ENCODE data around the gene KLHL7. TPM values are rescaled to one million over a fixed set of nuclear protein-coding genes. Genes with fewer than 3 reads are reported as not detected.

KLHL7 gene
- total RNA-seq, 1 experiment from 2014 or later, result 33.8 TPM

DNA sequence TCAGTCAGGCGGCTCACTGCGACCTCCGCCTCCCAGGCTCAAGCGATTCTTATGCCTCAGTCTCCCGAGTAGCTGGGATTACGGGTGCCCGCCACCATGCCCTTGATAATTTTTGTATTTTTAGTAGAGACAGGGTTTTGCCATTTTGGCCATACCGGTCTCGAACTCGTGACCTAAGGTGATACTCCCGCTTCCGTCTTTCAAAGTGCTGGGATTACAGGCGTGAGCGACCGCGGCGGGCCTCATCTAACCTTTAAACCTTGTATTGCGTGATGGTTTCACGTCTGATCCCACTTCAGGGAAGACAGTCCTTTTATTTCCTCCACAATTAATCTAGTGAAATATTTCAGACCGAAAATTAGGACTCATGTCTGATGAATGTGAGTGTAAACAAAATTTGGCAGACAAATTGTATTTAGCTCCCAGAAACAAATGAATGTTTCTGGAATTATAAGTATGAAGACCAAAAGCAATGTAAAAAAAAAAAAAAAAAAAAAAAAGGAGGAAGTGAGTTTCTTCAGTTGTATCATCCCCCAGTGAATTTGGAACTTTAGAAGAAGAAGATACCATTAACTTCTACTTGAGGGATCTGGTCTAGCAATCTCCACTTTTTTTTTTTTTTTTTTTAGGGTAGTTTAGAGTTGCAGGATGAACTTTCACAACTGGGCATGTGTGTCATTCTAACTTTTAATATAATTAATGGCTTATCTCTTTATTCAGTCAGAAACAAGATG, 77.9 kb downstream of the KLHL7 start:
- in situ Hi-C loops (cut with HindIII; ENCODE audit: low pct_unique_long_range_greater_than_20kb, low sequenced_read_pairs), result no loop called here
- H3K27me3 ChIP-seq (ENCODE audit: control insufficient read depth, insufficient read depth, low read length), result no peaks in the 10 kb centered on the region
- H3K27ac ChIP-seq (ENCODE audit: low read length), result peak overlapping the region; percentile 96
- H3K36me3 ChIP-seq (ENCODE audit: control insufficient read depth, insufficient read depth, low read length), result peaks cover 28% of the 10 kb centered on the region; the same call in 1 of the 2 replicates
- intact Hi-C loops (cut with micrococcal nuclease; ENCODE audit: unreplicated experiment), result loop anchor here (5.0 kb wide), 2 partner anchors 76 to 96 kb away; partner anchors contain the start of gene KLHL7
- H3K4me1 ChIP-seq (ENCODE audit: control insufficient read depth, insufficient read depth, low read length), result peaks cover 3% of the 10 kb centered on the region
- ATAC-seq, result no peak
- CTCF ChIA-PET, result interaction anchor here (0.6 to 0.7 kb wide), 2 partner anchors 77 to 211 kb away, joined by 6 to 13 read pairs; no protein-coding TSS in a partner anchor
- no peaks in the 10 kb centered on the region for H3K9me3 ChIP-seq (ENCODE audit: control insufficient read depth, insufficient read depth, low read depth, low read length)
- BruUV-seq (replicated peaks), result no TSS peak
- POLR2A ChIA-PET, result interaction anchor here (0.7 to 0.8 kb wide), 2 partner anchors 10 to 77 kb away, joined by 3 to 14 read pairs; no protein-coding TSS in a partner anchor
- TF ChIP-seq, protein P1, sequence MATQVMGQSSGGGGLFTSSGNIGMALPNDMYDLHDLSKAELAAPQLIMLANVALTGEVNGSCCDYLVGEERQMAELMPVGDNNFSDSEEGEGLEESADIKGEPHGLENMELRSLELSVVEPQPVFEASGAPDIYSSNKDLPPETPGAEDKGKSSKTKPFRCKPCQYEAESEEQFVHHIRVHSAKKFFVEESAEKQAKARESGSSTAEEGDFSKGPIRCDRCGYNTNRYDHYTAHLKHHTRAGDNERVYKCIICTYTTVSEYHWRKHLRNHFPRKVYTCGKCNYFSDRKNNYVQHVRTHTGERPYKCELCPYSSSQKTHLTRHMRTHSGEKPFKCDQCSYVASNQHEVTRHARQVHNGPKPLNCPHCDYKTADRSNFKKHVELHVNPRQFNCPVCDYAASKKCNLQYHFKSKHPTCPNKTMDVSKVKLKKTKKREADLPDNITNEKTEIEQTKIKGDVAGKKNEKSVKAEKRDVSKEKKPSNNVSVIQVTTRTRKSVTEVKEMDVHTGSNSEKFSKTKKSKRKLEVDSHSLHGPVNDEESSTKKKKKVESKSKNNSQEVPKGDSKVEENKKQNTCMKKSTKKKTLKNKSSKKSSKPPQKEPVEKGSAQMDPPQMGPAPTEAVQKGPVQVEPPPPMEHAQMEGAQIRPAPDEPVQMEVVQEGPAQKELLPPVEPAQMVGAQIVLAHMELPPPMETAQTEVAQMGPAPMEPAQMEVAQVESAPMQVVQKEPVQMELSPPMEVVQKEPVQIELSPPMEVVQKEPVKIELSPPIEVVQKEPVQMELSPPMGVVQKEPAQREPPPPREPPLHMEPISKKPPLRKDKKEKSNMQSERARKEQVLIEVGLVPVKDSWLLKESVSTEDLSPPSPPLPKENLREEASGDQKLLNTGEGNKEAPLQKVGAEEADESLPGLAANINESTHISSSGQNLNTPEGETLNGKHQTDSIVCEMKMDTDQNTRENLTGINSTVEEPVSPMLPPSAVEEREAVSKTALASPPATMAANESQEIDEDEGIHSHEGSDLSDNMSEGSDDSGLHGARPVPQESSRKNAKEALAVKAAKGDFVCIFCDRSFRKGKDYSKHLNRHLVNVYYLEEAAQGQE (IDR thresholded peaks at IDR 0.05; ENCODE audit: insufficient read depth in 1 of 2, low read depth in 2 of 2, low read length in 1 of 2), result no peak
- TF ChIP-seq TCF7L2 (IDR thresholded peaks at IDR 0.05; ENCODE audit: low read depth, low read length) (no peak), SIN3A (IDR thresholded peaks at IDR 0.05; ENCODE audit: borderline replicate concordance, insufficient read depth, low read depth, low read length) (no peak), POLR2AphosphoS5 (IDR thresholded peaks at IDR 0.05; ENCODE audit: low read depth, low read length) (no peak)
- TF ChIP-seq, protein P2, sequence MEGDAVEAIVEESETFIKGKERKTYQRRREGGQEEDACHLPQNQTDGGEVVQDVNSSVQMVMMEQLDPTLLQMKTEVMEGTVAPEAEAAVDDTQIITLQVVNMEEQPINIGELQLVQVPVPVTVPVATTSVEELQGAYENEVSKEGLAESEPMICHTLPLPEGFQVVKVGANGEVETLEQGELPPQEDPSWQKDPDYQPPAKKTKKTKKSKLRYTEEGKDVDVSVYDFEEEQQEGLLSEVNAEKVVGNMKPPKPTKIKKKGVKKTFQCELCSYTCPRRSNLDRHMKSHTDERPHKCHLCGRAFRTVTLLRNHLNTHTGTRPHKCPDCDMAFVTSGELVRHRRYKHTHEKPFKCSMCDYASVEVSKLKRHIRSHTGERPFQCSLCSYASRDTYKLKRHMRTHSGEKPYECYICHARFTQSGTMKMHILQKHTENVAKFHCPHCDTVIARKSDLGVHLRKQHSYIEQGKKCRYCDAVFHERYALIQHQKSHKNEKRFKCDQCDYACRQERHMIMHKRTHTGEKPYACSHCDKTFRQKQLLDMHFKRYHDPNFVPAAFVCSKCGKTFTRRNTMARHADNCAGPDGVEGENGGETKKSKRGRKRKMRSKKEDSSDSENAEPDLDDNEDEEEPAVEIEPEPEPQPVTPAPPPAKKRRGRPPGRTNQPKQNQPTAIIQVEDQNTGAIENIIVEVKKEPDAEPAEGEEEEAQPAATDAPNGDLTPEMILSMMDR (IDR thresholded peaks at IDR 0.05), result no peak
- peak overlapping the region; percentile 76 to 84 for H3K4me3 ChIP-seq (ENCODE audit: low read depth in 2 of 2, low read length in 2 of 2)
- DNase-seq (ENCODE audit: low read depth, low spot score), result no peak

DNA sequence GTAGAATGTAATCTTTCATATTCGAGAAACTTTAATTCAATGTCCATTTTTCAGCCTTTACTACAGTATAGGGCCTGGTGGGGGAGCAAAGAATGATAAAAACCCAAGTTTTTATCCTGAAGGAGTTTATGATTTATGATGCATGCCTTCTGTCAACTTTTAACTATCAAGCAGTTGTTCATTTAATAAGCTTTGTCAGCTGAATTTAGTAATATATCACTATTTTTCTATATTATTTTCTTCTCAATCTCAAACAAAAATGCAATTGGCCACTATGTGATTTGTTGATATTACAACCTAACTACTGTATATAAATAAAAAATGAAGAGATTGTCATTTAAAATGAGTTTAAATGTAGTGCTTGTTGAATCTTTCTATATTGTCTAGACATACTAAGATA, 78.7 kb downstream of the KLHL7 start:
- intact Hi-C loops (cut with micrococcal nuclease; ENCODE audit: unreplicated experiment), result loop anchor here (5.0 kb wide), 2 partner anchors 77 to 97 kb away; partner anchors contain the start of gene KLHL7
- no TSS peak for BruUV-seq (replicated peaks)
- no peak for ATAC-seq
- Histone ChIP-seq H3K4me1 (ENCODE audit: control insufficient read depth, insufficient read depth, low read length) (peaks cover 3% of the 10 kb centered on the region), H3K9me3 (ENCODE audit: control insufficient read depth, insufficient read depth, low read depth, low read length) (no peaks in the 10 kb centered on the region), H3K27ac (ENCODE audit: low read length) (no peak overlapping the region), H3K4me3 (ENCODE audit: low read depth in 2 of 2, low read length in 2 of 2) (no peak overlapping the region), H3K27me3 (ENCODE audit: control insufficient read depth, insufficient read depth, low read length) (no peaks in the 10 kb centered on the region), H3K36me3 (ENCODE audit: control insufficient read depth, insufficient read depth, low read length) (peaks cover 34% of the 10 kb centered on the region)
- DNase-seq (ENCODE audit: low read depth, low spot score), result no peak
- CTCF ChIA-PET, result interaction anchor here (0.5 to 1.3 kb wide), 5 partner anchors 9 to 1757 kb away, joined by 3 to 8 read pairs (median 3); no protein-coding TSS in a partner anchor
- TF ChIP-seq, protein P2 (IDR thresholded peaks at IDR 0.05), result no peak
- TF ChIP-seq SIN3A (IDR thresholded peaks at IDR 0.05; ENCODE audit: borderline replicate concordance, insufficient read depth, low read depth, low read length), result no peak
- TF ChIP-seq TCF7L2 (IDR thresholded peaks at IDR 0.05; ENCODE audit: low read depth, low read length), result no peak
- TF ChIP-seq, protein P1 (IDR thresholded peaks at IDR 0.05; ENCODE audit: insufficient read depth in 1 of 2, low read depth in 2 of 2, low read length in 1 of 2), result no peak
- TF ChIP-seq POLR2AphosphoS5 (IDR thresholded peaks at IDR 0.05; ENCODE audit: low read depth, low read length), result no peak
- in situ Hi-C loops (cut with HindIII; ENCODE audit: low pct_unique_long_range_greater_than_20kb, low sequenced_read_pairs), result no loop called here
- POLR2A ChIA-PET, result no interaction called here
